GM18517 (cell line): ENCODE measurements around the gene AOPEP.

Source experiments
- ATAC-seq: cut with Tn5 transposase; IDR thresholded peaks from one replicate; pipeline ENCODE4 v1.9.1; 2021; ENCODE audit warnings: mild to moderate bottlenecking, moderate library complexity; ENCODE audit not compliant: unreplicated experiment

AOPEP gene

DNA sequence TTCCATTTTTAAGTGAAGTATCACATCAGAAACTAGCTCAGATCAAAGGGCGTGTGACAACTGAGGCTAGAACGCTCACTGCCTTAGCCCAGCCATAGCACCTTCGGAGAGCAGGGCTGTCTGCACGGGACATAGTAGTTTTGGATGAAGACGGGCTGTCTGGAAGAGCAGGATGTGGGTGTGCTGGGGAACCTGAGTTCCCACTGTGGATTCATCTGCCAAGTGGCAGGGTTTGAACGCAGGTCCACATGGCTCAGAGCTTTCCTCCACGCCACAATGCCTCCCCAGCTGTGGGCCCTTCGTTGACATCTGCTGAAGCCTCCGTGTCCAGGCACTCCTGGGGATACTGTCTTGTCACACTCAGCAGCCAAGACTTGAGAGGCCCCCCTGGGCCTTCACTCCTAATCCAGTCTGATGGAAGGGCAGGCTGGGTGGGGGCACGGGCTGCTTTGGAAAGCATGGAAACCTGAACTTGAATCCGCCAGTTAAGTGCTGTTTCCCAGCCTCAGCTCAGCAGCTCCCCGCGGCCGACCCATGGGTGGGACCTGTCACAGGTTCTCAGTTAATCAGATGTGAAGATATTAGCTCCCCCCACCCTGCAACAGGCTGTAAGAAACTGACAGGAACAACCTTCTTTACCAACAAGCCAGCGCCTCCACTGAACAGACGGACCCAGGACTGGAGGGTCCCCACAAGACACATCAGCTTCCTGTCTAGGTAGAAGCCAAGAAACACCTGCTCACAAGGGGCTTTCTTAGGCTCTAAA, 362.9 kb downstream of the AOPEP start:
- no peak for ATAC-seq

DNA sequence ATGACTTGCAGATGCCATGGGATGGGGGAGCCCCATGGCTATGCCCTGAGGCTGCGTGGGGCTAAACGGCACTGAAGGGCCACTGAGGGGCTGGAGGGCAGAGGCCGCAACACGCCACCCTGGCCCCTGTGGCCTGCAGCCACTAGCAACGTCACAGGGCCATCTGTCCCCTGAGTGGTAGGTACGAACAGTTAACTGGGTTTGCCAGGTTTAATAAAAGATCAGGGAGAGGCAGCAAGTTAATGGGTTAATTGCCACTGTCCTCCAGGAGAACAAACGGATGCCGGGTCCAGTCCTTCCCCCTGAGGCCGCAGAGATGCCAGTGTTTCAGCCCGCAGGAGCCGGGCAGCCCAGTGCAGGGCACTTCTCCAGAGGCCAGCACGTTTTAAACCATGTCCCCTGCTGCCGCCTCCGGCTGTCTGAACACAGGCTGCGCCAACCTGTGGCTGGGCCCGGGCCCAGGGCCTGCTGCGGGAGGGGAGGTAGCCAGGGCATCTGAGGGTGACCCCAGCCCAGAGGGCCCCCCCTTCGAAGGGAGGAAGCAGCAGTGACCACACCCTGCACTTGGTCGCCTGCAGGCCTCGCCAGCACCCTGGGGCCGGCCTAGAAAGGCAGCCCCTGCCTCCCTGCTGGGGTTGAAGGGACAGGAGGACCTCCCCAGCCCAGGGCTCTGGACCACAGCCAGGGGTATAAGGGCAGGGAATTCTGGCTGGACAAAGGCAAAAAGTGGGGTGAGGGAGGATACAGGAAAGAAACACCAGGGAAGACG, 363.7 kb downstream of the AOPEP start:
- no peak for ATAC-seq

DNA sequence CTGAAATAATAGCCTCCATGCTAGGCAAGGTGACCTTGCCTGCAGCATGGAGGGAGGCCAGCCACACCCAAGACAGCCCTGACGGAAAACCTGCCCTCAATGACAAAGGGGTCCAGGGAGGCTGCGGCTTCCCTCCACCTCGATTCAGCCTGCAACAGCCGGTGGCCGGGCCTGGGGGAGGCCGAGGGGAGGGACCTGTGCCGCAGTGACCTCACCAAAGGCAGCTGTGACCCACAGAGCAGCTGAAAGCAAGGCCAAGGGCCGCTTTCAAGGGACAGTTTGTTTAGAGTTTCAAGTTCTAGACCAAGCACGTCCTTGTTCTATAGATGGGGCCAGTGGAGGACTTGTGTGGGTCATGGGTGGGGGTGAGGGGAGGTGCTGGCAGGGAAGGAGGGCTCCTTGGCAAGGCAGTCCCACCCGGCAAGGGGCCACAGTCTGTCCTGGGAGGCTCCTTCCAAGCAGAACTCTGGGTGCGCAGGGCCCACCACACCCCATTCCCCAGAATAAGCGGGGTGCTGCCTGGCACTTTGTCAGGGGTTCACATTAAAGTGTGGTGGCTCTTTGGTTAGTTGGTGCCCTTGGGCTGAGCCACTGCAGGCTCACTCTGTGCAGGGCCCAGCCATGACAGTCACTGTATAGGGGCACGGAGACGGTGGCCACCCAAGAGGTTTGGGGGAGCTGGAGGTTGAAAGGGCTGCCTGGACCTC, 364.5 kb downstream of the AOPEP start:
- ATAC-seq = no peak

DNA sequence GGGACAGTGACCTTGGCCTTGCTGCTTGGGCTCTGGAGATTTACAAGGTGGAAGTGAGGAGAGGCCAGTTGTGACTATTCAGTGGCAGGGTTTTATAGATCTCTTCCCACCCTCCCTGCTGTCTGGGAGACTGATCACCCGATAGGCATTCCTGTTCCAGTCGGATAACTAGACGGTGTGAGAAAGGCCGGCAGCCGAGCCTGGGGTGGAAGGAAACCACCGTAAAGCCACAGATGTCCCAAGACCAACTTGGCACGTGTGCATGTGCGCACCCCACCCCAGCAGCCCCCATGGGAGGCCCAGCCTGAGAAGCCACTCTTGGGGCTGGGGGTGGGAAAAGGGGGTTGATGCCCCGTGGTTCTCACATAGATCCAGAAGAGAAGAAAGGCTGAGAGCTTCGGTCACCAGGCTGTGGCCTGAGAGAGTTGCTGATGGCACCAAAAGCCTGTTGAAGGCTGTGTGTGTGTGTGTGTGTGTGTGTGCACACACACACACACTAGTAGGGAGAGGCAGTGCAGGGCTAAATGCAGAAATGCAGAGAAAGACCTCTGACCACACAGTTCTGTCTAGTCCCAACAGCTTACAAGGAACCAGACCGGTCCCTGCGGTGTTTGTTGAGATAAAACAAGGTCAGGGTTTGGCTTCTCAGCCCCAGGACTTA, 365.2 kb downstream of the AOPEP start:
- no peak for ATAC-seq

DNA sequence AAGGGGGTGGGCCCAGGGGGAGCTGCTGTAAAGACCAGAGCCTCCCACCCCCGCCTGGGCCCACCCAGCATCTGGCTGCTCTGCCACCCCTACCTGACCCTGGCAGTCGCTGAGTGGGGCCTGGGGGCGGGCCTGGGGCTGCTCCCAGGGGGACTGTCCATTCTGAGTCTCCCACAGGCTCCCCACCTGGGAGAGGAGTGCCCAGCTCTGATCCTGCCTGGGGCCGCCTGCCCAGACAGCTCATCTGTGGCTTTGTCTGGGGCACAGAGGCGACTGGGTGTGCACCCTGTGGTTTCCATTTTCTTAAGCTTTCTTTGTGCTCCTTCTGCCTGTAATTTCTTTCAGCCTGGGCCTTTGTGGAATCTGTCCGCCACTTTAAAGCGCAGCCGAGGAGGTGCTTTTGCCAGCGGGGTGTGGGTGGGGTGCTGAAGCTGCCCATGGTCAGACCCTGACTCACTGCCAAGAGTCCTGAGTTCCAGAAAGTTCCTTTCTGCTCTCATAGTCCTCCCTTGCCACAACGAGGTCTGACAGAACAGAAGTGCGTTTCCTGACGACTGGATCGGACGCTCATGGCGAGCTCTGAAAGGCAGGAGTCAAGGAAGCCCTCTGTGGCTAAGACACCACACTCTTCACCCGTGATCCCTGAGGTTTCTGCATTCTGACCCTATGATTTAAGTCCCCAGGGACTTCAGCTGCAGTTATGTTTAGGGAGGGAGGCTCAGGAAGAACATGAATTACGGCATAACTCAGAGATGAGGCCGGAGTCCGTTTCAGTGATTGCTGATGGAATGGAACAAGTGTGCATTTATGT, 366.0 kb downstream of the AOPEP start:
- ATAC-seq = no peak

DNA sequence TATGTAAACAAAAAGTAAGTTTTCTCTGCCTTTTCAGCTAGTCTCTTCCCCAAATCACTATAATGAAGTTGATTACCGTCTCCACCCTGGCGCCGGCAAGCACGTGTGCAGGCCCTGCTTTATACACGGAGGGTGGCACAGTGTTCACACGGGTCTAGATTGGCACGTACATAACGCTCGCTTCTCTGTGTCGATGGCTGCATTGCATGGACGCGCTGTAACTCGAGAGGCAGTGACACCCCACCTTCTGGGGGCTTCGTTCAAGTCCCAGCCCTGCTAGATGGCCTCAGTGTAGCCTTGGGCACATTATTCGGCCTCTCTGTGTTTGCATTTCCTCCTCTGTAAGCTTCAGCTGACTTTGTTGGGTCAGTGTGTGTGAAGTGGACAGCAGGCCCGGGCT, 367.1 kb downstream of the AOPEP start:
- ATAC-seq = no peak

DNA sequence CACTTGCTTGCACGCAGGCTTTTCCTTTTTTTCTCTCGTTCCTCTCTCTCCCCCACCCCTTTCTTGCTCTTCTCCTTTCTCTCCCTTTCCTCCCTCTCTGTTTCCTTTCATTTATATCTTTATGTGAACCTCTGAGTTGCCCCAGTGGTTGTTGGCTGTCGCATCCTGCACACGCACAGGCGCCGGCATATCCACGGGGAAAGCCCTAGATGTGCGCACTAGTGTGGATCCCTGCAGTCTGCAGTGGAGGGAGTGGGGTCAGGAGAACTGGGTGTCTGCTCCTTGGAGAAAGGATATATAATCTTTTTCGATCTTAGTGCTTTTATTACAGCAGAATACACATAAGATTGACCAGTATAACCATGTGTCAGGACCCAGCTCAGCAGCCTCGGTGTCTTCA, 367.5 kb downstream of the AOPEP start:
- ATAC-seq = no peak

DNA sequence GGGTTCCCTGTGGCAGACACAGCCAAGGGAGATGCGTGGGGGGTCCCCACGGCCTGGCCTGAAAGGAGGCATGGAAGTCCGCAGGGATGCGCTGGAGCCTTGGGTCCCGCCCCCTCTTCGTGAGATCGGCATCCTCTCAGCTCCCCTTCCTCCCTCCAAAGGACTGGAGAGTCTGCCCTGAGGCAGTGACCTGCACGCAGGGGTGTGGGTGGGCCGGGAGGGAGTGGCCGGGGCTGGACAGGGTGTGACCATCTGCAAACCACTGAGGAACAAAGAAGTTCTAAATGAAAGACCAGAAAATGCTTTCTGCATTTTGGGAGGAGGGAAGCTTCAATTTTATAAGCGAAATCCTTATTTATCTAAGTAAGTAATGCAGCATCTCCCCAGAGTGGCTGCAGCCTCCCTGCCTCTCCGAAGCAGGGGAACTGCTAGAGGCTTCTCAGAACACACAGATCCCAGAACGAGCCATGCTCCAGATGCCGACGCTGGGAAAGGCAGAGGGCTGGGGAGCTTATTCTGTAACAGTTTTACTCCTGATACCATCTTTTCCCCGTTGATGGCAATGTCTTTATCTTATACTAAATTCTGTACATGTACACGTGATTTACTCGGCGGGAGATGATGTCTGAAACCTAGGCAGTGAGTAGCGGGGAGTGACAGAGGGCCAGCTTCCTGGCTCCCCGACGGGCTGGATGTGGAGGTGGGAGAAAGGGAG, 369.3 kb downstream of the AOPEP start:
- no peak for ATAC-seq

DNA sequence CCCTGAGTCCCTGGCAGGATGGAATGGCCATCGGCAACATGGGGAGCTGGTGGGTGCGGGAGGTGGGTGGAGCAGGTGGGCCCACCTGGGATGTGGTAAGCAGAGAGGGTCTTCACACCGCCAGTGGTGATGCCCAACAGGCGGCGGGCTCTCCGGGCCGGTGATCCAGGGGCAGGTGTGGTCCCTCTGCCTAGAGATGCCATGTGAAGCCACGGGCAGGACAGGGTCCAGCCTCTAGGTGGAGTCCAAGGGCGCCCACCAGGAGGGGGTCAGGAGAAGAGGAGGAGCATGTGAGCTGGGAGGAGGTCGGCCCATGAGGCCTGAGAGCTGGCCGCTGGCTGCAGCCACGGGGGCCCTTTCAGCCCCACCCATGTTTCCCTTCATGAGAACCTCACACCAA, 369.9 kb downstream of the AOPEP start:
- no peak for ATAC-seq

DNA sequence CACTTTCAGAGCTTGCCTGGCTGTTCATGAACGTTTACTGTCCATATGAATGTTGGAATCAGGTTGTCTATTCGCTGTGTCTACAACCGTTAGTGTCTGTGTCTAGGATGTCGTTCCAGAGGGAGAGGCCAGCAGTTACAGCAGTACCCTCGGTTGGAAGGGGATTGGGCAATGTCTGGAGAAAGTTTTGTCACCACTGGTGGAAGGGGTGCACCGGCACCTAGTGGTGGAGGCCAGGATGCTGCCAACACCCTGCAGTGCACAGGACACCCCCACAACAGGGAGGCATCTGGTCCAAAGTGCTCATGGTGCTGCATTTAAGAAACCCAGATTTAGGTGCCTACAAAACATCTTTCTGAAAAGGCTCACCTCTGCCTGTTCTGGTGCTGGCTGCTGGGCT, 370.3 kb downstream of the AOPEP start:
- no peak for ATAC-seq

DNA sequence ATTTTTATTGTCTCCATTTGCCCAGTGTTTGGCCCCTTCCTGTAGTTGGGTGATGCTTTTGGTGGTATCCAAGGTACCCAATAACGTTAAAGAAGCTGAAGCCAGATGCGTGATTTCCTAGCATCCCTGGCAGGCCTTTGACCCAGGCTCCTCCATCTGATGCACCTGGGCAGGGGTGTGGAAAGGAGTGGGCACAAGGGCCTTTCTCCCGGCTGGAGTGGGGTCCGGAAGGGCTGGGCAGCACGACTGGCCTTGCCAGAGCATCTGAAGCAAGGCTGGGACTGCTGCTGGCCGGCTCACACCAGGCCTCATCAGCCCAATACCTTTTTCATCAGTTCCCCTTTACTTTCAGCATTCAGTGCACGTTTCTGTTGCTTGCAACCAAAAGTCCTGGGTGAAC, 370.8 kb downstream of the AOPEP start:
- ATAC-seq = no peak

DNA sequence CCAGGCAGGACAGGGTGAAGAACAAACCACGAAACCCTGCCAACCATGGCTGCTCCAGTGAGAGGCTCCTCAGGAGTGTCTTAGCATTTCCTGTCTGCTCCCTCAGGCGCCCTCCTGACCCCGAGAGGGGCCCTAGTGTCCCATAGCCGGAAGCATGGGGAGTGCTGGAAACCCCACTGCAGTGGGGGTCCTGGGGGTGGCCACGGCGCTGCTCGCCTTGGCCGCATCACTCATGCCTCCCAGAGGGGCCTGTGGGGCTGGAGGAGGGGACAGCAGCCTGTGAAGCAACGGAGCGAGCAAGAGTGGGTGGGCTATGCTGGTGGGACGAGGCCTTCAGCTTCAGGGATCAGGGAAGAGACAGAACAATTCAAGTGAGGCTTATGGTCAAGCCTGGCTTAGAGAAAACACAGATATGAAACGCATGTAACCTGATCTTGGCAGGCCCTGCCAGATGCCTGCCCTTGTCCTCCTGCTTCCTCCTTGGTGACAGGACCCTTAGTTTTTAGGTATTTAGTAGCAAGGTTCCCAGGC, 372.0 kb downstream of the AOPEP start:
- no peak for ATAC-seq

DNA sequence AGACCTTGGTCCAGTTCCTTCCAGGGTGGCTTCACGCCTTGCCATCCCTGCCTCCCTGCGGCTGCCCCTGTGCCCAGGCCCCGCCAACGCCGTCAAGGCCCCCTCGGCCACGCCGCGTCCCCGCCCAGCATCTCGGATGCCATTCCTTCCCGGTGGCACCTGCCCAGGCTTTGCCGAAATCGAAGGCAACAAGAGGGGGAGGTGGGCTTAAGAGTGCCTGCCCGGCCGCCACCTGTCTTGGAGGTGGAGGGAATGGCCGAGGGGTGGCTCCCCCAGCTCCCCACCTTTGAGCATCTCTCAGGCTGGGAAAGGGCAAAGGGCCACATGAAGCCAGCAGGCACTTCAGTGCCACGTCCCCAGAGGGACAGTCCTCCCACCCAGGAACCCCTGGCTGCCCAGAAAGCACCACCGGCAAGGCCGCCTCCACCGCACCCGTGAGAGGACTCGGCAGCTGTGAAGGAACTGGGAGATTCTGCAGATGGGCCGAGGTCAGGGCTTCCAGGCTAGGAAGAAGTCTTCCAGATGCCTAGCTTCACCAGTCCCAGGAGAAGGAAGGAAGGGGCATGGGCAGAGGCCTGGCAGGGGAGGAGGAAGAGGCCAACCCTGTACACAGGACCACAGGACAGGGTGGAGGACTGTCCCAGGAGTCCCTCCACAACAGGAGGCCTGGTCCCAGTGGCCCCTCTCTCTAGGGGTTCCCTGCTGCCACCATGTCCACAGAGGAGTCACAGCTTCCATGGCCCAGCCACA, 373.0 kb downstream of the AOPEP start:
- ATAC-seq = no peak

DNA sequence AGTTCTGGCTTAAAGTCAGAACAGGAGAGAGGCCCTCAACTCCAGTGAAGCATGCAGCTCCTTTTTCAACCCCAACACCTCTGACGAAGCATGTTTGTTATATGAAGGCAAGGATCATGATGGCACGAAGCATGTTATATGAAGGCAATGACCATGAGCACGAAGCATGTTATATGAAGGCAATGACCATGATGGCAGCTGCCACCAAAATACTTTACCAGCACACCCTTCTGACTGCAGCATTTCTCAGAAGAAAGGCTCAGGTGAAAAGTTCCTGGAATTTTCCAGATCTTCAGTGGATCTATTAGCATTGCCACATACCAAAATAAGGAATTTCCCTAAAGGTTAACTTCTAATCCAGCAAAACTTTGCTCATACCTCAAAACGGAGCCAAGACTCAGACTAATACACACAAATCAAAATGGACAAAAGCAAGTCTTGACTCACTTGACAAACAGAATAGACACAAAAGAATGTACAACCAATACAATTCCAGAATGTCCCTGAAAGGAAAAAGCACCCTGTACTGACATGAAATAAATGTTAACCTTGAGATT, 373.6 kb downstream of the AOPEP start:
- ATAC-seq = no peak

DNA sequence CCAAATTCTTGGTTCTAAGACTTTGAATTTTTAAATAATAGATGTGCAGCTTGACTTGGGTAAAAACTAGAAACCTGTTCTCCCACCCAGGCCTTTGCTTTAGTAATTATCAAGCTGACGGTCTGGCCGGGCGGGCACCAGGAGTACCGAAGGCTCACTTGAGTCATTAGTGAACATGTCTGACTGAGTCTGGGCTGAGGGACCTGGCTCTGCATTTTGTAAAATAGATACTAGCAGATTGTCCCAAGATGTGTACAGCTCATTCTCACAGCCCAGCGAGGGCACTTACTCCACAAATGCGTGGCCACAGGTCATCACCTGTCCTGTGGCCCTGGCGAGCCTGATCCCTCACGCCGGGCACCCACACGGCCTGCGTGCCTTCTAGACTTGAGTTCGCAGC, 374.8 kb downstream of the AOPEP start:
- ATAC-seq = no peak

DNA sequence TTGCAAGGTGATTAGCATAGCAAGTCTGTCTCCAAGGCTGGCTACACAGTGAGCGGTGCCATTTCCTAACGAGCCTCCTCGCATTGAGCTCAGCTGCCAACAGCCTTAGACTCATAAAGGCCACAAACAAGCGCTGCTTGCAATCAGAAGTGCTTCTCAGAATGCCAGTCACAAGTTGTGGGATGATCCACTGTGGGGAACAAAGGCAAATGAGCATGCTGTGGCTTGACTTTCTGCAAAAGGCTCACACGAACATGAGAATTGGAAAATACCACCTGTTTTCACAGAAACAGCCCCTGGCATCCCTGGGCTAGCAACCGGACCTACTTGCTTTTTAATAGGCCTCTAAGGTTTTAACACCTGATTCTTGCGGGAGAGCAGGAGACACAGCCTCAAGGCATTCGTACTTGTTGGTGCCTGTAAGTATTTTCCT, 375.5 kb downstream of the AOPEP start:
- ATAC-seq = no peak

DNA sequence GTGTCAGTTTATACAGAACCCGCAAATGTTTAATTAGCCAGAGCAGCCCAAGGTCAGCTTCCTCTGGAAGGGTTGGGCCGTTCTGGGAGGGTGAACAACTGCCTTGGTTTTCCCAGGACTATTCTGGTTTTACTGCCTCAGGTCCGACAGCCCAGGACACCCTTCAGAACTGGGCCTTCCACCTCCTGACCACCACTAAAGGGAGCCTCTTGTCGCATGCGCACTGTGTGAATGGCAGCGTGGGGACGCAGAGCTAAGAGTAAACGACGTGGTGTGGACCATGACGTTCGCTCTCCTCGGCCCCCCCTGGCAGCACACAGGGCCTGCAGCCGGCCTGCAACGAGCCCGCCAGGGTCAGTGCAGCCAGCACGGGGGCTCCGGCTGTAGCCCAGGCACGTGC, 376.1 kb downstream of the AOPEP start:
- no peak for ATAC-seq

DNA sequence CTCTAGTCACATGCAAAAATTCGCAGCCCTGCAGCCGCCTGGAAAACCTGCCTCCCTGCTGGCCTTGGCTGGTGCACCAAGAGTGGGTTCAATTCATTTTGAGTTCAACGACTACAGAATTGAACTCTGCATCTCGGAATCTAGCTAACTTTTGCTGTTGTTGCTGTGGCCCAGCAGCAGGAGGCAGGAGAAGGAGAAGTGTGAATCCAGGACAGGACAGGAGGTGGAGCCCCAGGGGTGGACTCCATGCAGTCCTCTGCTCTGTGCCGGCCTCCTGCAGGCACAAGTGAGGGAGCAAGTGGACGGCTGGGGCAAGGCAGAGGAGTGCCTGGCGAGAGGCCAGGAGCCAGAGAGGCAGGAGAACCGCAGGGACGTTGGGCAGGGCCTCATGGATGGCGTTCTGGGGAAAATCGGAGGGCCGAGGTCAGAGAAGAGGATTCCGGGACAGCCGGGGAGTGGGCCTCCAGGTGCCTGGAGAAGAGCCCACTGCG, 376.8 kb downstream of the AOPEP start:
- no peak for ATAC-seq
